SK-N-SH (cell line): ENCODE results near the gene C20orf144. TPM values are rescaled to one million over a fixed set of nuclear protein-coding genes. Genes with fewer than 3 reads are reported as not detected.

Experiments
- CTCF ChIA-PET: fragments of 300-600, 350-600 bp; formaldehyde crosslinking; extraction: SDS; loops from one replicate; lab custom pipeline; 2021; lab: Yijun Ruan, JAX
- POLR2A ChIA-PET: fragments of 350-600 bp; sonication (Branson Sonifier 250); formaldehyde crosslinking; extraction: SDS; loops from one replicate; lab custom pipeline; 2020; ENCODE audit warnings: antibody characterized with exemption, inconsistent platforms; lab: Yijun Ruan, JAX
- DNase-seq: peaks from one replicate; pipeline ENCODE4 v3.0.0; 2012
- H2AFZ ChIP-seq: fragments of 200-600 bp; sonication (generic); 2 replicates; pipeline ENCODE4 v1.8.1; 2016; ENCODE audit warnings: antibody characterized with exemption, mild to moderate bottlenecking, low read depth
- H3F3A ChIP-seq: fragments of 200-600 bp; sonication (generic); replicated peaks from 2 replicates; pipeline ENCODE3; 2016; ENCODE audit warnings: antibody characterized with exemption, mild to moderate bottlenecking; ENCODE audit not compliant: insufficient read depth
- H3K27ac ChIP-seq, 2 experiments: fragments of 200-500 bp in 1 of 2; fragments of 200-600 bp in 1 of 2; sonication (Bioruptor generic) in 1 of 2; sonication (generic), shearing (Covaris generic) in 1 of 2; 2 replicates each; pipeline versions ENCODE4 v1.5.1 to v1.6.1; 2014 to 2016; ENCODE audit warnings: low read depth in 2 of 2, inconsistent platforms in 1 of 2, low read length in 1 of 2, mild to moderate bottlenecking in 1 of 2, mixed read lengths in 1 of 2
- H3K27me3 ChIP-seq: fragments of 200-600 bp; sonication (generic), shearing (Covaris generic); 2 replicates; pipeline ENCODE4 v1.6.1; 2016; ENCODE audit warnings: mixed run types; ENCODE audit not compliant: insufficient read depth
- H3K36me3 ChIP-seq, 2 experiments: fragments of 200-500 bp in 1 of 2; fragments of 200-600 bp in 1 of 2; sonication (Bioruptor generic) in 1 of 2; sonication (generic) in 1 of 2; replicated peaks in 1 of 2; 2 replicates each; pipeline versions ENCODE3 to v1.5.1; 2014 to 2016; ENCODE audit warnings: low read length in 1 of 2, mild to moderate bottlenecking in 1 of 2; ENCODE audit not compliant: insufficient read depth in 2 of 2, control insufficient read depth in 1 of 2
- H3K4me1 ChIP-seq, 2 experiments: fragments of 200-500 bp in 1 of 2; fragments of 200-600 bp in 1 of 2; sonication (Bioruptor generic) in 1 of 2; sonication (generic), shearing (Covaris generic) in 1 of 2; 2 replicates each; pipeline versions ENCODE4 v1.5.1 to v1.6.1; 2014 to 2016; ENCODE audit warnings: low read depth in 1 of 2, low read length in 1 of 2, mixed run types in 1 of 2; ENCODE audit not compliant: insufficient read depth in 2 of 2, control insufficient read depth in 1 of 2
- H3K4me2 ChIP-seq: fragments of 200-600 bp; sonication (generic), shearing (Covaris generic); 2 replicates; pipeline ENCODE4 v1.6.1; 2017; ENCODE audit warnings: mixed run types
- H3K4me3 ChIP-seq, 2 experiments: fragments of 200-500 bp in 1 of 2; fragments of 200-600 bp in 1 of 2; sonication (Bioruptor generic) in 1 of 2; sonication (generic), shearing (Covaris generic) in 1 of 2; 2 replicates each; pipeline versions ENCODE4 v1.5.1 to v1.8.1; 2014 to 2016; ENCODE audit warnings: low read depth in 2 of 2, inconsistent platforms in 1 of 2, low read length in 1 of 2, mild to moderate bottlenecking in 1 of 2, mixed read lengths in 1 of 2, moderate library complexity in 1 of 2
- H3K79me2 ChIP-seq: fragments of 200-600 bp; sonication (generic); 2 replicates; pipeline ENCODE4 v1.8.1; 2017; ENCODE audit warnings: mild to moderate bottlenecking; ENCODE audit not compliant: insufficient read depth
- H3K9ac ChIP-seq: fragments of 200-600 bp; sonication (generic); 2 replicates; pipeline ENCODE4 v1.6.1; 2017; ENCODE audit warnings: mixed run types
- H3K9me2 ChIP-seq: fragments of 200-600 bp; sonication (generic); 2 replicates; pipeline ENCODE4 v1.6.1; 2017; ENCODE audit warnings: mixed run types
- H3K9me3 ChIP-seq: fragments of 200-600 bp; sonication (generic); 2 replicates; pipeline ENCODE4 v1.6.1; 2017; ENCODE audit warnings: mixed run types, mild to moderate bottlenecking, moderate library complexity
- H4K20me1 ChIP-seq: fragments of 200-600 bp; sonication (generic); 2 replicates; pipeline ENCODE4 v1.6.1; 2017; ENCODE audit warnings: mild to moderate bottlenecking, mixed run types; ENCODE audit not compliant: insufficient read depth
- ELF1 ChIP-seq: IDR thresholded peaks from 2 replicates; pipeline ENCODE4 v1.4.0; 2012
- FOSL2 ChIP-seq: IDR thresholded peaks from 2 replicates; pipeline ENCODE4 v1.4.0; 2012; ENCODE audit warnings: low read depth, mild to moderate bottlenecking, moderate library complexity, borderline replicate concordance
- GATA2 ChIP-seq: sonication (generic); formaldehyde crosslinking; IDR thresholded peaks from 2 replicates; pipeline ENCODE4 v1.5.0; 2020; ENCODE audit warnings: mild to moderate bottlenecking, missing genetic modification reagents
- MEF2A ChIP-seq: IDR thresholded peaks from 2 replicates; pipeline ENCODE4 v1.4.0; 2012; ENCODE audit warnings: low read depth, borderline replicate concordance
- MXI1 ChIP-seq: IDR thresholded peaks from 2 replicates; pipeline ENCODE4 v1.6.1; 2012; ENCODE audit warnings: mild to moderate bottlenecking, low read depth, low read length, improper control_type of control experiment
- POLR2AphosphoS5 ChIP-seq: IDR thresholded peaks from 2 replicates; pipeline ENCODE4 v1.6.1; 2012; ENCODE audit warnings: low read depth, low read length
- RAD21 ChIP-seq: IDR thresholded peaks from 2 replicates; pipeline ENCODE4 v1.6.1; 2012; ENCODE audit warnings: mild to moderate bottlenecking, low read length
- RCOR1 ChIP-seq: fragments of 150-350 bp; IDR thresholded peaks from 2 replicates; pipeline ENCODE4 v1.6.1; 2017; ENCODE audit warnings: antibody characterized with exemption, low read length
- SIN3A ChIP-seq: IDR thresholded peaks from 2 replicates; pipeline ENCODE4 v1.6.1; 2012; ENCODE audit warnings: low read depth, mild to moderate bottlenecking, low read length, moderate library complexity, borderline replicate concordance
- SMC3 ChIP-seq: IDR thresholded peaks from 2 replicates; pipeline ENCODE4 v1.6.1; 2012; ENCODE audit warnings: low read depth, low read length, improper control_type of control experiment
- TAF1 ChIP-seq: IDR thresholded peaks from 2 replicates; pipeline ENCODE4 v1.6.1; 2012; ENCODE audit warnings: low read depth, mild to moderate bottlenecking, low read length, moderate library complexity, borderline replicate concordance
- TCF12 ChIP-seq: IDR thresholded peaks from 2 replicates; pipeline ENCODE4 v1.4.0; 2012
- TEAD4 ChIP-seq: IDR thresholded peaks from 2 replicates; pipeline ENCODE4 v1.4.0; 2012; ENCODE audit warnings: mild to moderate bottlenecking, borderline replicate concordance; ENCODE audit not compliant: insufficient read depth
- YY1 ChIP-seq: IDR thresholded peaks from 2 replicates; pipeline ENCODE4 v1.4.0; 2012; ENCODE audit warnings: low read depth, mild to moderate bottlenecking
- WGBS: methylation state at CpG from one replicate; pipeline ENCODE4 v1.1.6; 2017; ENCODE audit warnings: low lambda C conversion rate; 5-methylcytosine and 5-hydroxymethylcytosine counted together
- polyA plus RNA-seq, 3 experiments: library from polyadenylated mRNA; depleted of rRNA; stranded (reverse); fragments of >200 nt; gene quantifications; 2 replicates each; pipeline ENCODE4 v1.2.3, GENCODE V29; 2012
- TF ChIP-seq, protein P1 (sequence below): IDR thresholded peaks from 2 replicates; pipeline ENCODE4; 2012
- TF ChIP-seq, protein P2 (sequence below): IDR thresholded peaks from 2 replicates; pipeline ENCODE4 v1.4.0; 2012; ENCODE audit warnings: low read depth, borderline replicate concordance
- TF ChIP-seq, protein P3 (sequence below): IDR thresholded peaks from 2 replicates; pipeline ENCODE4 v1.6.1; 2012; ENCODE audit warnings: mild to moderate bottlenecking, low read depth, low read length, moderate library complexity

Gene C20orf144
- polyA plus RNA-seq, 1 of the 3 experiments (the other 2 are of a cell fraction), result 0.12 TPM

DNA sequence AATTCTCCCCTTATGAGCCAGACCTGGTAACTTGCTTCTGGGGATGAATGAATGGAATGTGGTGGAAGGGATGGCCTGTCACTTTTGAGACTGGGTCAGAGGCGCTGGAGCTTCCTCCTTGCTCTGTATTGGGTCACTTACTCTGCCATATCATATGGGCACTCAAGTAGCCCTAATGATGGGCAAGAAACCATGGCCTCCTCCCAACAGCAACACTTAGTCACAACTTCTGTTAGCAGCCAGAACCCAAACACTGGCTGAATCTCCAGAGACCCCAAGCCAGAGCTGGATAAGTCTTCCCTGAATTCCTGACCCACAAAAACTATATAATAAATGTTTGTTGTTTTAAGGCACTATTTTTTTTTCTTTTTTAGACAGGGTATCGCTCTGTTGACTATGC, 18.6 kb downstream of the C20orf144 start:
- Histone ChIP-seq H2AFZ (no peak overlapping the region), H3K4me3 (no peak overlapping the region), H3K79me2 (peaks cover 35% of the 10 kb centered on the region), H3K9ac (no peak overlapping the region), H3F3A (no peaks in the 10 kb centered on the region), H3K9me3 (no peaks in the 10 kb centered on the region), H3K36me3 (no peaks in the 10 kb centered on the region), H3K4me2 (no peak overlapping the region), H4K20me1 (peaks cover 6% of the 10 kb centered on the region; the same call in 1 of the 2 replicates), H3K4me1 (peaks cover 7 to 14% of the 10 kb centered on the region in 2 experiments; a peak in 2 of 4 replicates), H3K27ac (no peak overlapping the region), H3K9me2 (no peaks in the 10 kb centered on the region), H3K27me3 (no peaks in the 10 kb centered on the region)
- CTCF ChIA-PET, result interaction anchor here (1.6 to 4.3 kb wide), 3 partner anchors 12 to 51 kb away, joined by 4 to 34 read pairs (median 7); partner anchors contain the start of genes ACTL10 and ZNF341
- TF ChIP-seq YY1 (no peak), POLR2AphosphoS5 (no peak), ELF1 (no peak), MXI1 (no peak), MEF2A (no peak), RAD21 (no peak), TCF12 (no peak), FOSL2 (no peak), SIN3A (no peak), SMC3 (no peak), TEAD4 (no peak), TAF1 (no peak), RCOR1 (no peak), GATA2 (no peak)
- TF ChIP-seq, protein P1, sequence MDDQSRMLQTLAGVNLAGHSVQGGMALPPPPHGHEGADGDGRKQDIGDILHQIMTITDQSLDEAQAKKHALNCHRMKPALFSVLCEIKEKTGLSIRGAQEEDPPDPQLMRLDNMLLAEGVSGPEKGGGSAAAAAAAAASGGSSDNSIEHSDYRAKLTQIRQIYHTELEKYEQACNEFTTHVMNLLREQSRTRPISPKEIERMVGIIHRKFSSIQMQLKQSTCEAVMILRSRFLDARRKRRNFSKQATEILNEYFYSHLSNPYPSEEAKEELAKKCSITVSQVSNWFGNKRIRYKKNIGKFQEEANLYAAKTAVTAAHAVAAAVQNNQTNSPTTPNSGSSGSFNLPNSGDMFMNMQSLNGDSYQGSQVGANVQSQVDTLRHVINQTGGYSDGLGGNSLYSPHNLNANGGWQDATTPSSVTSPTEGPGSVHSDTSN, result no peak
- TF ChIP-seq, protein P2, sequence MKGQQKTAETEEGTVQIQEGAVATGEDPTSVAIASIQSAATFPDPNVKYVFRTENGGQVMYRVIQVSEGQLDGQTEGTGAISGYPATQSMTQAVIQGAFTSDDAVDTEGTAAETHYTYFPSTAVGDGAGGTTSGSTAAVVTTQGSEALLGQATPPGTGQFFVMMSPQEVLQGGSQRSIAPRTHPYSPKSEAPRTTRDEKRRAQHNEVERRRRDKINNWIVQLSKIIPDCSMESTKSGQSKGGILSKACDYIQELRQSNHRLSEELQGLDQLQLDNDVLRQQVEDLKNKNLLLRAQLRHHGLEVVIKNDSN, result no peak
- TF ChIP-seq, protein P3, sequence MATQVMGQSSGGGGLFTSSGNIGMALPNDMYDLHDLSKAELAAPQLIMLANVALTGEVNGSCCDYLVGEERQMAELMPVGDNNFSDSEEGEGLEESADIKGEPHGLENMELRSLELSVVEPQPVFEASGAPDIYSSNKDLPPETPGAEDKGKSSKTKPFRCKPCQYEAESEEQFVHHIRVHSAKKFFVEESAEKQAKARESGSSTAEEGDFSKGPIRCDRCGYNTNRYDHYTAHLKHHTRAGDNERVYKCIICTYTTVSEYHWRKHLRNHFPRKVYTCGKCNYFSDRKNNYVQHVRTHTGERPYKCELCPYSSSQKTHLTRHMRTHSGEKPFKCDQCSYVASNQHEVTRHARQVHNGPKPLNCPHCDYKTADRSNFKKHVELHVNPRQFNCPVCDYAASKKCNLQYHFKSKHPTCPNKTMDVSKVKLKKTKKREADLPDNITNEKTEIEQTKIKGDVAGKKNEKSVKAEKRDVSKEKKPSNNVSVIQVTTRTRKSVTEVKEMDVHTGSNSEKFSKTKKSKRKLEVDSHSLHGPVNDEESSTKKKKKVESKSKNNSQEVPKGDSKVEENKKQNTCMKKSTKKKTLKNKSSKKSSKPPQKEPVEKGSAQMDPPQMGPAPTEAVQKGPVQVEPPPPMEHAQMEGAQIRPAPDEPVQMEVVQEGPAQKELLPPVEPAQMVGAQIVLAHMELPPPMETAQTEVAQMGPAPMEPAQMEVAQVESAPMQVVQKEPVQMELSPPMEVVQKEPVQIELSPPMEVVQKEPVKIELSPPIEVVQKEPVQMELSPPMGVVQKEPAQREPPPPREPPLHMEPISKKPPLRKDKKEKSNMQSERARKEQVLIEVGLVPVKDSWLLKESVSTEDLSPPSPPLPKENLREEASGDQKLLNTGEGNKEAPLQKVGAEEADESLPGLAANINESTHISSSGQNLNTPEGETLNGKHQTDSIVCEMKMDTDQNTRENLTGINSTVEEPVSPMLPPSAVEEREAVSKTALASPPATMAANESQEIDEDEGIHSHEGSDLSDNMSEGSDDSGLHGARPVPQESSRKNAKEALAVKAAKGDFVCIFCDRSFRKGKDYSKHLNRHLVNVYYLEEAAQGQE, result no peak
- 100% methylated on average over 2 of the region's 2 CpGs for WGBS
- DNase-seq, result no peak
- POLR2A ChIA-PET, result no interaction called here
